ENCODE results near the gene ACTRT2. TPM values are rescaled to one million over a fixed set of nuclear protein-coding genes. Genes with fewer than 3 reads are reported as not detected.

The ACTRT2 gene
- total RNA-seq, 1 donor from 2014 or later, result 0.48 TPM

DNA sequence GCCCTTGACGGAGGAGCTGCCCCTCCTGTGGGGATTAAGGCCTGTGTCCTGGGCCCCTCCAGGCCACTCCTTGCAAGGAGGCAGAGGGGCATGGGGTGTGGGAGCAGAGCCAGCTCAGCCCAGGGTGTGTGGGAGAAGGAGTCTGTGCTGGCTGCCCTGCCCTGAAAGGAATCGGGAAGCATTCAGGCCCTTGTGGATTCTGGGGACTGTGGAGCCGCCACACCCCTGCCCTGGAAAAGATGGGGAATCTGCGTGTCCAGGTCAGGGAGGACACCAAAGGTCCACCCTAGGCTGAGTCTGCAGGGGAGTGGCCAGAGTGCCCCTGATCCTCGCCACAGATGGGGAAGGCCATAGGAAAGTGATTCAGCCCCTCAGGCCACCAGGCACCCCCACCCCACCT, 31.2 kb downstream of the ACTRT2 start:
- DNase-seq (ENCODE audit: low spot score), result no peak

- no peak for DNase-seq (ENCODE audit: low spot score)
Observed at GRCh38 chr1:3053366-3053980, 32.2 kb downstream of the ACTRT2 start.

GRCh38 chr1:3053986-3054385, 32.7 kb downstream of the ACTRT2 start:
- no peak for DNase-seq (ENCODE audit: low spot score)

- DNase-seq (ENCODE audit: low spot score), result no peak
Observed at GRCh38 chr1:3054474-3054873, 33.2 kb downstream of the ACTRT2 start.

DNA sequence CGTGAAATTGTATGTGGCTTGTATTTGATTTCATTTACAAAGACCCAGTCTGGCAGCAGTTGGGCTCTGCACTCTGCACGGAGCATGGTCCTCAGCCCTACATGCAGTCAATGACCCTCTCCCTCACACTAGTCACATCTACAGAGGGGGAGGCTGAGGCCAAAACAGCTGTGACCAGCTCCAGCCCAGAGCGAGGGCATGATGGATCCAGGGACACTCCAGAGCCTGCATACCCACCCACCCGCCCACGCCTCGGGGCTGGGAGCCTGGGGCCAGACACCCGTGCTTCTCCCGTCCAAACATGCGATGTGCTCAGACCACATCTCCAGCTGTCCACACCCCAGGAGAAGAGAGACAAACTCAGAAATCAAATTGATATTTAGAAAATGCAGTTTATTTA, 33.8 kb downstream of the ACTRT2 start:
- DNase-seq (ENCODE audit: low spot score), result no peak

DNA sequence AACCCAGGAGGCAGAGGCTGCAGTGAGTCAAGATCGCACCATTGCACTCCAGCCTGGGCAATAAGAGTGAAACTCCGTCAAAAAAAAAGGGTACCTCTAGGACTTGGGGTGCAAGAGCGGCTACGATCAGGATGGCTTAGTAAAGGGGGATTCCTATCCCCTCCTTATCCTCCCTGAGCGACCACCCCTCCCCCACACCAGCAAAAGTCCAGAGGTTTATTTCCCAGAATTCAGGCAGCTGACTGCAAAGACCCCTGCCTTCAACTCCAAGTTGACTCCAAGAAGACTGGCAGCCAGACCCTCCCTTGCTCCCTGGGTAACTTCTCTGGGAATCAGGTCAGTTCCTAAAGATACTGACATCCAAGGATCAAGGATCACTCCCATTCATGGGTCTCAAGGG, 35.4 kb downstream of the ACTRT2 start:
- DNase-seq (ENCODE audit: low spot score), result no peak

DNA sequence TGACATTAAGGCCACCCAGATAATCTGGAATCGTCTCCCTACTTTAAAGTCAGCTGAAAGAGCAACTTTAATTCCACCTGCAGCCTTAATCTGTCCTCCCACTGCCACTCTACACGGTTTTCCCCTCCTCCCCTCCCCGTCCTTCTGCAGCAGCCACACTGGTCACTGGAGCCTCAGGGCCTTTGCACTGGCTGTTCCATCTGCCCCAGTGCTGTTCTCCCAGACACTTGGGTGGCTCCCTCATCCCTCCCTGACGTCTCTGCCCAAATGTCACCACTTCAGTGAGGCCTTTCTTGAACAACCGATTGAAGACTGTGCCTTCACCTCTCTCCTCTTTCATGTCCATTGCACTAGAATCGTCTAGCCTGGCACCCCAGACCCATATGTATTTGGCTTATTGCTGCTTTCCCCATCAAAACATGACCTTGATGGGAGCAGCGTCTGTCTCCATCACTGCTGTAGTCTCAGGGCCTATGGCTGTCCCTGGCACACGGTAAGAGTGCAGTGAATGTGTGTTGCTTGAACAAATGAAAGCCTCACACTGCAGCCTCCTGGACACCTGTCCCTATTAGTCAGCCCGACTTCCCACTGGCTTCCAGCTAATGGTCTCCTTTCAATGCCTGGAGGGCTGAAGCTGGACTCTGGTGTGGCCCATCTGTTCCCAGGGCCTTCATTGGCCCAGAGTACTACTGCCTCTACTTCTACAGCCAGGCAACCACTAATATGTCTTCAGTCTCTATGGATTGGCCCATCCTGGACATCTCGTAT, 37.2 kb downstream of the ACTRT2 start:
- DNase-seq (ENCODE audit: low spot score), result no peak

DNA sequence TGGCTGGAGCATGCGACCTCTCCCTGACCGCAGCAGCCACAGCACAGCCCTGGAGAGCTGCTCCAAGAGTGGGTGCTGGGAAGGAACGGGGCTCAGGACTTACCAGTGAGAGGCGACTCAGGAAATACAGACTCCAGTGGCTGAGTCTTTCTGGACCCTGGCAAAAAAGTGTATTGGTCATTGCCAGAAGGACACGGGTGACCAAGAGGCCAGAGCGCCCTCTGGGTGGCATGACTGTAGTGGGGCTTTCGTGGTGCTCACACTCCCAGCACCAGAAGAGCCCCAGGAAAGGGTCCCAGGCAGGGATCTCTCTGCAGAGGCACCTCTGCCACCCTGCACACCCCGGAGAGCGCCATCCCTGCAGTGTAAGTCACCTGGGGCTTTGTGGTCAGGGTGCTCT, 38.9 kb downstream of the ACTRT2 start:
- no peak for DNase-seq (ENCODE audit: low spot score)

- DNase-seq (ENCODE audit: low spot score), result no peak
Observed at GRCh38 chr1:3060601-3061551, 39.6 kb downstream of the ACTRT2 start.

DNA sequence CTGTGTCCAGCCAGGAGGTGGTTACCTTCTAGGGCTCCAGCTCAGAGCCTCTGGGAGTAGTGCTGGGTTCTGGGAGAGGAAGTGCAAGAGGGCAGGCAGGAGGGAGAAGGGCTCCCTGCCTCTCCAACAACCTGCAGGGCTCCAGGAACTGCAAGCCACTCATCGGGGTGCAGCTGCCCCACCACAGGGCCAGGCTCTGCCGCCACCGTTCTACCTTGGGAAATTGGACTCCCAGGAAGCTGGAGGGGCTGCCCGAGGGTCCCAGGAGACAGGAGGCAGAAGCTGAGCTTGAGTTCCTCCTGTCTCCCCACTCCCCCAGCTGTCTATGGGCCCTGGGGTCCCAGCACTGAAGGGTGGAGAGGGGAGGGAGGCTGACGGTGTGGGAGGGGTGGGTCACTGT, 40.3 kb downstream of the ACTRT2 start:
- DNase-seq (ENCODE audit: low spot score), result no peak

GRCh38 chr1:3061981-3062615, 40.8 kb downstream of the ACTRT2 start:
- DNase-seq (ENCODE audit: low spot score), result no peak

DNA sequence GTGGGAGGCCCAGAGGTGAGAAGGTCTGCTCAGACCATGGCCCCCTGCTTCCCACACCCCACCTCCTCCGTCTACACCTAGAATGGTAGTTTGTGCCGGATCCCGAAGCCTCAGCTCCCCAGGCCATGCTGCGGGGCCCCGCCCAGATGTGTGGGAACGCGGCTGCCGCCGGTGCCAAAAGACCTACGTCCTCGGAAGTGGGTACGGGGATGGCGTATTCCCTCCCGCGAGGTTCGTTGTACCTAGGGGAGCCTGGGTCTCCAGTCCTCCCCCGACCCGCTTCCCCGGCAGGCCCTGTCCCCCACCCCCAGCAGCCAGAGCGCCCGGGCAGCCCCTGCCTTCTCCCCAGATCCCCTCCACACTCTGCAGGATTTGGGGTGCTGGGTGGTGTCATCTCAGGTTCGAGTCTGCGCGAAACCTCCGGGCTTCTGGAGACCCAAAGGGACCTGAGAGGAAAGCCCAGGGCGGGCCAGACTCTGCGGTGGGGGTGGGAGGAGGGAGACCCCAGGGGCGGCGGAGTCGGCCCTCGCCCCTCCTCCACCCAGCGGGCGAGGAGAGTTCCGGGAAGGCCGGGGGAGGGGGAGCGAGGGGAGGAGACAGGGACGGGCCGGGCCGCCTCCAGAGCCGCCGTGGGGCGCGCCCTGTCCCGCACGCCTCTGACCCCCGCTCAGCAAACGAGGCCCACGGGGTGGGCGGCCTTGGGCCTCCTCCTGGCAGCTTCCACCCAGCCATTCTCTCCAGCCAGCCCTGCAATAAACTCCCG, 41.5 kb downstream of the ACTRT2 start:
- DNase-seq (ENCODE audit: low spot score), result no peak

DNA sequence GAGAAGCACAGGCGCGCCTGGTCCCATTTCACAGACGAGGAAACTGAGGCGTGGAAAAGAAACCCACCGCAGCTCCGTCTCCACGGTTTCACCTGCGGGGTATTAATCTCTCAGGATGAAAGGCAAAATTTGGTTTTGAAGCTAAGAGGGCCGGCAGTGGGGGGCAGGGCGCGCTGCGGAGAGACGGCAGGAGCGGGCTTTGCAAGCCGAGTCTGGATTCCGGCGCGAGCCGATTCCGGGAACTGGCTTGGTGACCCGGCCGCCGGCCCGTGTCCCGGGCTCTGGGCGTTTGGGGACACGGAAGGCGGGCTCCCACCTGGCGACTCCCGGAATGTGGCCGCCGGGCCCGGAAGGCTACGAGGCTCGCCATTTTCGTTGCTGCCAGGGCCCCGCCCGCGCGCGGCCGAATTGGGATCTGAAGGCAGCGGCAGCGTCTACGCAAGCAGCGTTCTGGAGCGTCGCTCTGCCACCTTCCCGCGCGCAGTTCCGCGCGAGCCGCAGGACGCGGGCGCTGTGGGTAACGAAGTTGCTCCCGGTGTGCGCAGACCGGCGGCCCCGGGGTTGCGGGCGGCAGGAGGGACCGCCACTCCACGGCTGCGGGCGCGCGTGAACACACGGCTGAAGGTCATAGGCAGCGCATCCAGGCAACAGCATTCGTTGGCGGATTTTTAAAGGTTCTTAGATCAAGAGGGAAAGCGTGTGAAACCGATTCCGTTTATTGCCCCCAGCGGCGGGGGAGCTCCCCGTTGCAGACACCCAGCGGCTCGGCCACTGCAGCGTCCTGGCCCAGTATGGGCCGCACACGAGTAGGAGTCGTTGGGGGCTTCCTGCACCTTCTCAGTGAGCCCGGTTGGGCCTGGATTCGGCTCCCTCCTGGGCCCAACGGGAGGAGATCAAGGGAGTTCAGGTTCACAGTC, 42.4 kb downstream of the ACTRT2 start:
- no peak for DNase-seq (ENCODE audit: low spot score)

- no peak for DNase-seq (ENCODE audit: low spot score)
Observed at GRCh38 chr1:3064296-3064850, 43.1 kb downstream of the ACTRT2 start.

- DNase-seq (ENCODE audit: low spot score), result no peak
Observed at GRCh38 chr1:3064901-3065300, 43.6 kb downstream of the ACTRT2 start.

GRCh38 chr1:3065396-3065795, 44.1 kb downstream of the ACTRT2 start:
- DNase-seq (ENCODE audit: low spot score), result no peak

- no peak for DNase-seq (ENCODE audit: low spot score)
Observed at GRCh38 chr1:3065797-3066196, 44.5 kb downstream of the ACTRT2 start.

- DNase-seq (ENCODE audit: low spot score), result peak; percentile 35
Observed at GRCh38 chr1:3066250-3066711, 45.0 kb downstream of the ACTRT2 start.

- no peak for DNase-seq (ENCODE audit: low spot score)
Observed at GRCh38 chr1:3066826-3067225, 45.6 kb downstream of the ACTRT2 start.

GRCh38 chr1:3067301-3067670, 46.0 kb downstream of the ACTRT2 start:
- DNase-seq (ENCODE audit: low spot score), result no peak
